SW480 (cell line): Measurements from ENCODE around the gene GPBAR1.
A peak's percentile ranks its signal among the peaks of the same experiment; 100 is the strongest.

Experiments used
- DNase-seq: peaks from one replicate; pipeline ENCODE4 v3.0.0-alpha.2; 2016; ENCODE audit warnings: low spot score

GPBAR1 gene, protein sequence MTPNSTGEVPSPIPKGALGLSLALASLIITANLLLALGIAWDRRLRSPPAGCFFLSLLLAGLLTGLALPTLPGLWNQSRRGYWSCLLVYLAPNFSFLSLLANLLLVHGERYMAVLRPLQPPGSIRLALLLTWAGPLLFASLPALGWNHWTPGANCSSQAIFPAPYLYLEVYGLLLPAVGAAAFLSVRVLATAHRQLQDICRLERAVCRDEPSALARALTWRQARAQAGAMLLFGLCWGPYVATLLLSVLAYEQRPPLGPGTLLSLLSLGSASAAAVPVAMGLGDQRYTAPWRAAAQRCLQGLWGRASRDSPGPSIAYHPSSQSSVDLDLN

DNA sequence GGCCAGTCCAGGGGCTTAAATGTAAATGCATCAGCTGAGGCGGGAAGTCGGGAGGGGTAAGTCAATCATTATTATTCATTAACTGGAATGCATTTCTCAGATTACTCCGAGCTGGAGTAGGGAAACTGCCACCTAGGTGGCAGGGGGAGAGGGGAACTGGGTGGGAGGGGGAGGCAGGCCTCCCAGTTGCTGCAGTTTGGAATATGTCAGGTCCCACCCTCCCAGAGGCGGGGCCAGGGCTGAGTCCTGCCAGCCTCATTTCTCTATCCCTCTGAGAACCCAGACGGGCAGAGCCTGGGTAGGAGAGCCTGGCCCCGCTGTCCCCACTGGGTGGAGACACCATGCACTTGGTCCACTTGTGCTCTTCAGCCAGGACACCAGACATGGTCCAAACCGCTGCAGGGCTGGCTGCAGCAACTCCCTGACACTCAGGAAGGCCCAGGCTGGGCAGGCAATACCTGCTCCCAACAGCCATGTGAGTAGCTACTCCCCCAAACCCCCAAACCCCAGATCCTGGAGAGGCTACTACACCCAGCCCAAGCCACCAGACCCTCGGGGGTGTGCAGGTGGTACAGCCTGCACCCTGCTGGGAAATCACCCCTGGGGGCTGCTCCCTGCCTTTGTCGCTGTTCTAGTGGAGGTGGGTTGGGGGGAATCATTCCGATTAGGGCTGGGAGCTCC lies at the start of gene GPBAR1:
Gene GPBAR1, plus strand, starts transcription at position 274 of the 681 bp plus-strand sequence. CDS start 1,710 bp downstream, outside the sequence.
- DNase-seq: no peak

DNA sequence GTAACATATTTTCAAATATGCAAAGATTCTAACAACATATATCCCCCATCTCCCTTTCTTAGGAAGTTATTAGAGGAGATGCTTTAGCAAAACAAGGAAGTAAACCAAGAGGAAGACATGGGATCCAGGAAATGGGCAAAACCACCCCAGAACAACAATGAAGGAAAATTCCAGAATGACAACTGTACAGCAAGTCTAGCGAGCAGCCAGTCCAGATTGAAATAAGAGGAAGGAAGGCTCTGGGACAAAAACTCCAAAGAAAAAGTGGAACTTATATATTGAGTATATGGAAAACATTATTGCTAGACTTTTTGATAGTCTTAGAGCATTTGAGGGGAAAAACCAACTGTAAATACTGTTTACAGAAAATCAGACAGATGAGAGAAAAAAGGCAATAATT lies 46.7 kb upstream of the GPBAR1 start:
- no peak for DNase-seq

DNA sequence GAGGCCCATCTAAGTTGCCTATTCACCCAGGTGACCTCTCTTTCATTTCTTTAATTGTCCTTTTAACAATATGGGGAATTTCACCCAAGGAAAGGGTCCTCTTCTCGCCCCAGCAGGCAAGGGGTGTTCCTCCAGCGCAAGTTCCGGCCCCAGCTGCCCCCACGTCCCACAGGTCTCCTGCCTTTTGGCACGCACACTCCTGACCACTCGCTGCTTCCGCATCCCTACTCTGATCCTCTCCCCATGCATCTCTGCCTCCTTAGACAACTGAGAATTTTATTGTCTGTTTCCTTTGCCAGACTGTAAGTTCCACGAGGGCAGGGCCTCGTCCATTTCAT lies 44.5 kb upstream of the GPBAR1 start:
- DNase-seq: no peak

DNA sequence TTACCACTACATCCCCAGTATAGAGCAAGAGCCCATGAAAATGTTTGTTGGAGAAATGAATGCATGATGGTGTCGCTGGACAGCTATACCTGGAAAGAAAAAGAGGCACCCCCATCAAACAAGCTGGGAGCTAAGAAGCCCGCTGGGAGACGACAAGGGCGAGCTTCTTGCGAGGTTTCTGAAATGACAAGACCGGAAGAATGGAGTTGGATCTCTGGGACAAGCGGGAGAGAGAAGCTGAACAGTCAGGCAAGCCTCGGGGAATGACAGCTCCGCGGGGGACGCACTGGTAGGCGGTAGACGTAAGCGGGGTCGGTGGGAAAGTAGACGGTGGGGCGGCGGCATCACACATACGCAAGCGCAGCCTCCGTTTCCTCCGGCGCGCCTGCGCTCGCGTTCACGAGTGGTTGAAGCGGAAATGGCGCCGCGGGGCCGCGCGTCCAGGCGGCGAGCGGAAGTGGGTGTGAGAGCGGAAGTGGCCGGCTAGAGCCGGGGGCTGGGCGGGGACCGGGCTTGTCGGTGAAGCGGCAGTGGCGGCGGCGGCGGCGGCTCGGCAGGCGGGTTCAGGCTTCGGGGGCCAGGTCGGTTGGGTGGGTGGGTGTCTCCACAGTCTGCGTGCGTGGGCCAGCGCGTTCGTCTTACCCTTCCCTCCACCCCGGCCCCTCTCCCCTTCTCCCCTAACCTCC lies 44.0 kb upstream of the GPBAR1 start, which contains the start of gene ARPC2:
Gene ARPC2, plus strand, starts transcription at position 516 of the 686 bp plus-strand sequence. CDS start 282 bp downstream, outside the sequence.
- peak; percentile 89 for DNase-seq

DNA sequence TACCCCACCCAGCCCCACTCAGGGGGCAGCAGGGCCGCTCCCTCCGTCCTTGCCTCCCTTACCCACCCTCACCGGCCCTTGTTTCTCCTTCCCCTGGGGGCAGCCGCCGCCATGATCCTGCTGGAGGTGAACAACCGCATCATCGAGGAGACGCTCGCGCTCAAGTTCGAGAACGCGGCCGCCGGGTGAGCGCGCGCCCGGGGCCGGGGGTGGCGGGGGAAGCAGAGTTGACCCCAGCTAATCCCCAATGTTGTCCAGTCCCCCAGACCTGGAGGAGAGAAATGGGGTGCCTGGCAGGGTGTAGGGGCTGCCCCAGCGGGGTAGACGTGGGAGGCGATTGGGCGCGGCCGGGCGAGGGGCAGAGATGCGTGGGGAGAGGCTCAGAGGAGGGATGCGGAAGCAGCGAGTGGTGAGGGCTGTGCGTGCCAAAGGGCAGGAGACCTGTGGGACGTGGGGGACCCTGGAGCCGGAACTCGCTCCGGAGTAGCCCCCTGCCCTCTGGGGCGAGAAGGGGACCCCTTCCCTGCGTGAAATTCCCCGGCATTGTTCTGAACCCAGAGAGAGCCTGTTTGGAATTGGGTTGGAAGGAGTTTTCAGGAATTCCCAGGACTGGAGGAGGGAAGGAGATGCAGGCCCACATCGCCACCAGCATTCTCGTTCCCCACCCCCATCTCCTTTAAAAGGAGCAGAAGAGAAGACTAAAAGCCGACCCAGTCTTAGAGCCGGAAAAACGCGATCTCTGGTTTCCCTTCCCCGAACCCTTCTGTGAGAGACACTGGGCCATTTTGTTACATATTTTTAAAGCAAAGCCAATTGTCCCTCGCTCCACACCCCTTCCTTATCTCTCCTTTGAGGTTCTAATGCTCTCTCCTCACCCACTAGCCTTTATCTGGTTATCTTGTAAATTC lies 43.2 kb upstream of the GPBAR1 start:
- peak; percentile 54 for DNase-seq

DNA sequence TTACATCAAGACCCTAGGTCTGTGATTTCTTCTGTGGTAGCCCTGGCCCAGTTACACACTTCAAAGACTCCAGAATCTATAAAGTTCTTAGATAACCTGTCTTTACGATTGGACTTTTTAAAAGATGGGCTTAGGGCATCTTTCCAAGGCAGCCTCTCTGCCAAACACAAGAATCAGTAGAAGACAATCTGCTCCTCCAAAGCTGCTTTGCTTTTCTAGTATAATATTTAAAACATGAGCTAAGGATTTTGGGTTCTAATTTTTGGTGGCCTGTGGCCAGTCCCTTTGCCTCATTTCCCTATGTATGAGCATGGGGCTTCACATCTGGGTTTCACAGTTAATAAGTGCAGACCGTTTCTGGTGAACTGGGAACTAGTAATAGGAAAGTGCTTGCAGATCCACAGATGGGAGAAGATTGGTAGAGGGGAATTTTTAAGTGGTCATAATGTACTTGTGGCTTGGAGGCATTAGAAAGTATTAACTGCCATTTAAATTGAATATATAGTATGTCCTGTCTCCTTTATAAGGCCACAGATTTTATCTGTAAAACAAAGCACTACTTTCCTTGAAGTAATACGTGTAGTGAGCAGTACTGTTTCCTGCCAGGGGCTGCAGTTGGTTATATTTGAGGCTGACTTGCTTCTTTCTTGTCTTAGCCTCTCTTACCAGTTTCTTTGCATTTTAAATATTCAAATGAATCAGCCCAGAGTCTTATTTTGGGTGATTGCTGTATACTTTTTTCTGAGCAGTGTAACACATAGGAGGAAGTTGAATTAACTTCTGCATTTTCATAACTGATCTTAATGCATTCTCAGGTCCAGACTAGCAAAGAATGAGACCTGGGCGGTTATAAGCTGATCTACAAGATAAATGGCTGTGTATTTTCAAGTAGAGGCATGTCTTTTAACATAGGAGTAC lies 42.3 kb upstream of the GPBAR1 start:
- DNase-seq: no peak

DNA sequence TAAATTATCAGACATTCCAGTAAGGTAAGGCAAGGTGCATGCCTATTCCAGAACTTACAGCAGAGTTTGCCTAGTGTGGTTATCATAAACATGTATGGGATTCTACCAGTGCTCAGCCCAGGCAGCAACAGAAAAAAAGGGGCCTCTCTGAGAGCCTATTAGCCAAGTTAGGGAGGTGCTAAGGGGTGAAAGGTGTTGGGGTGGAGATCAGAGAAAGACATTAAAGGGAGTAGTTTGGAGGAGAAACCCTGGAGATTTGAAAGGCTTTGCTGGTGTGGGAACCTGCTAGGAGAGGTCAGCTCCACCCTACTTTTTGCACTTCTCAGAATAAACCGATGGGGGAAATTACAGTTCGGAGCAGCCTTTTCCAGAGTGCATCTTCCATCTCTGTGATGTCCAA lies 40.9 kb upstream of the GPBAR1 start:
- no peak for DNase-seq

DNA sequence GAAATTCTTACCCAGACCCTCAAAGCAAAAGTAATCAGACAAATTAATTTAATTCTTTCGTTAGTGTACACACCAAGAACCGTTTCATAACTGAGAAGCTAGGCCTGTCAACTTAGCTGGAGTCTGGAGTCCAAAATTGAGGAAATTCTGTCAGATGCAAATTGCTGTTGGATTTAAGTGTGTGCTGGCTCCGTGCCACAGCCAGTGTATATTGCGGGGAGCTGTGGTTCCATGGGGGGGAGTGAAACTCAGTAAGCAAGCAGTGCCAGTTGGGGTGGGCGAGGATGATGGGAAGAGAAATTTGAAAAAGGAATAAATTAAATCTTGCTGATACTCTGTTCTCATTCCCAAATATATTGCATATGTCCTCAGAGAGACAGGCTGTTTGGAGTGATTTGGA lies 39.8 kb upstream of the GPBAR1 start:
- no peak for DNase-seq

DNA sequence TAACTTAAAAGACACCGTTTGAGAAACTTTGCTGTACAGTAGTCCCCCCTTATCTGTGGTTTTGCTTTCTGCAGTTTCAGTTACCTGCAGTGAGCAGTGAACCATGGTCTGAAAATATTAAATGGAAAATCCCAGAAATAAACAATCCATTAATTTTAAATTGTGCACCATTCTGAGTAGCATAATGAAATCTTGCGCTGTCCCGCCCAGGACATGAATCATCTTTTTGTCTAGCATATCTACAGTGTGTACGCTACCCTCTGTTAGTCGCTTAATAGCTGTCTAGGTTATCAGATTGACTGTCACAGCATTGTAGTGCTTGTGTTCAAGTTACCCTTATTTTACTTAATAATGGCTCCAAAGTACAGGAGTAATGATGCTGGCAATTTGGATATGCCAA lies 37.8 kb upstream of the GPBAR1 start:
- no peak for DNase-seq

DNA sequence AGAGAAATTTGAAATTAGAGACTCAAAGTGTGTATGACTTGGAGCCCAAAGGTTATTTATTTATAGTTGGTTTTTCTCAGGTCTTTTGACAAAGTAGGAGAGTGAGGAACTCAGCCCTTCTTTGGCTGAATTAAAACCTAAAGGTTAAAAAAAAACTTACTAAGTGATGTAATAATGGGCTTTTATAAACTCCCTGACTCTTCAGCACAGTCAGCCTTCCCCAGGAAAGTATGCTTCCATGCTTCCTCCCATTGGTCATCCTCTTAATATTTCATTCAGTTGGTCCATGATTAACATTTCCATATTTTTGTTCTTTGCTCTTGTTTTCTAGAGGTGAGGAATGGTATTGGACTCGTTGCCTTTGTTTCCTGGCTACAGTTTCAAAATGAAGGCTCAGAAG lies 36.6 kb upstream of the GPBAR1 start:
- no peak for DNase-seq

DNA sequence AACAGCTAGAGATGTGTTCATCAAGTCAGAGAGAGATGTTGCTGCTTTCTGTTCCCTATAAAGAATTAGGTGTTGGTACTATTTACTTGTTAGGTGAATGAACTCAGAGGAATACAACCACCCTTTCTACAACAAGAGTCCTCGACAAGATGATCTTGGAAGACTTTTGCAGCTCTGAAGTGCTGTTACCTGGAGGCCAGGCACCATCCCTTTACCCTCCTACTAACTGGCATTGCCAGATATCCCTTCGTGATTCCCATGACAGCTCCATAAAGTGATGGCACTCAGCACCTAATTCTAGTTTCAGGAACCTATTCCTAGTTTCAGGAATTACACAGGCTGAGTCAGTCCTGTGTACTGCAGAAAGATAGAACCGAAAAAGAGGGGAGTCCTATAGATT lies 33.9 kb upstream of the GPBAR1 start:
- no peak for DNase-seq

DNA sequence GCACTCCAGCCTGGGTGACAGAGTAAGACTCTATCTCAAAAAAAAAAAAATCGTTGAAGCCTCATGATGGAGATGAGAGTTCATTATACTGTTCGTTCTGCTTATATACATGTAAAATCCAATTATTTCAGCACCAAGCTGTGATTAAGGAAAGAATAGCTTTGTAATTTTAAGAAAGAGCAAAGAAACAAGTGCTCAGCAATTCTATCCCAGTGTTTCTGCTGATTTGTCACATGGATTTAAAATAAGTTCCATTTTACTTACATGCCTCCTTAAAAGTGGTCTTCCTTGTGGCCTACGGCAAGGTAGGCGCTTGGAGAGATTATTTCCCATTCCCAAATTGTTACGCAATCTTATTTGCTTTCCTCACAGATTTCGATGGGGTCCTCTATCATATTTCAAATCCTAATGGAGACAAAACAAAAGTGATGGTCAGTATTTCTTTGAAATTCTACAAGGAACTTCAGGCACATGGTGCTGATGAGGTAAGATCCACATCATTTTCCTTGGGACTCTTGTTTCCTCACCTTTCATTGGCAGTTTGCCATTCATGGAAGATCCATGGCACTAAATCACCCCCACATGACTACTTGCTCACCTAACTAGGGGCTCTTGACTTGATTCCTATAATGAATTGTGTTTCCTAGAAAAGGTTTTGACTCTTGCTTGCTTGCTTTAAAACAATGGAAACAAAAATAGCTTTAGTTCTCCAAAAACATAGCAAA lies 32.3 kb upstream of the GPBAR1 start:
- DNase-seq: no peak

DNA sequence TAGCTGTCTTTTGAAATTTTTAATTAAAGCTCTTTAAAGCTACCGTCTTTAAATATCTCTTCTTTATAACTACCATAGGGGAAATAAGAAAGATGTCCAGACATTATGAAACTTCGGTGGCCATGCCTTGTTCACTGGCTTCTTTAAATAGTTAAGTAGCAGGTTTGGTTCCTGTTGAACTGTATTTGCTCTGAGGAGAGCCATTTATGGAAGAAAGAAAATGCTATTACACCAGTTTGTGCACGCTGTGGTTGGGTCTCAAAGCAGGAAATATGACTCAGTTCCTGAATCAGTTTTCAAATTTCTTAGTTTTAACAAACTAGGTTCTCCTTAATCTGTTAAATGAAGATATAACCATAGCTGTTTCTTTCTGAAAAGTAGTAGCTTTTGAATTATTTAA lies 31.6 kb upstream of the GPBAR1 start:
- peak; percentile 5 for DNase-seq

DNA sequence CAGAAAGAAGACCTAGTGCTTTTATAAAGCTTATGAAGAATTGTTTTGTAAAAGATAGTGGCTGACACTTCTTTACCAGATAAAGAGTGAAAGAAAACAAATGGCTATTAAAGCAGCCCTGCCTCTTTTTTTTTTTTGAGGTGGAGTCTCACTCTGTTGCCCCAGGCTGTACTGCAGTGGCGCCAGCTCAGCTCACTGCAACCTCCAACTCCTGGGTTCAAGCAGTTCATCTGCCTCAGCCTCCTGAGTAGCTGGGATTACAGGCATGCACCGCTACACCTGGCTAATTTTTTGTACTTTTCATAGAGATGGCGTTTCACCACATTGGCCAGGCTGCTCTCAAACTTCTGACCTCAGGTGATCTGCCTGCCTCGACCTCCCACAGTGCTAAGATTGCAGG lies 31.0 kb upstream of the GPBAR1 start:
- no peak for DNase-seq

DNA sequence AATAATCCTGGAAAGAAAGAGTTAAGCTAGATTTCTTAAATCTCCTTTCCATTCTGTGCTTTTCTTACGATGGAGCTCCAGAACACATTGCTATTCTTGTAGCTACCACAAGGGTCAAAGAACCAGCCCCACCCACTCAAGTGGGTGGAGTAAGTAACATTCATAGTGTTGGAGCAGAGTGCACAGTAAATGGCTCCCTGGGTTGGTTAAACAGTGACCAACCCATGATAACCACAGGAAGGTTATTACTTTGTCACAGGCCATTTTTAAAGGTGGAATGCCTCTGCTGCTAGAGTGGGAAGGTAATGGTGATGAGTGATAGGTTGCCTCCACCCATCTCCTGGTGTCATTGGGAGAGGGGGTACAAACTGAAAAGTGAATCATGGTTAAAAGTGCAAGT lies 29.9 kb upstream of the GPBAR1 start:
- DNase-seq: peak; percentile 36

DNA sequence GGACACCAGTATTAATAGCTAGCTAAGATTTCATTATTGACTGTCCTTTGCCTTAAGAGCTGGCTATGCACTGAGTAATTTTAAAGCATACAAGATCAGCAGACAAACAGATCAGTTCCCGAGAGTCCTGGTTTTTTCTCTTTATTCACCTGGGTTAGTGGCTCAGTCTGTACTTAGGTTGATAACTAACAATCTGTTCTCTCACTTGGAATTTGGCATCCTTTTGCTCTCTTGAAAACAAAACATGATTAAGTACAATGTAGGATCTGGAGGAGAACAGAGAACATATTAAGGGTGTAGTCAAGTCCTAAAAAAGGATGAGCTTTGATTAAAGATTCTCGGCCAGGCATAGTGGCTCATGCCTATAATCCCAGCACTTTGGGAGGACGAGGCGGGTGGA lies 27.3 kb upstream of the GPBAR1 start:
- DNase-seq: no peak

DNA sequence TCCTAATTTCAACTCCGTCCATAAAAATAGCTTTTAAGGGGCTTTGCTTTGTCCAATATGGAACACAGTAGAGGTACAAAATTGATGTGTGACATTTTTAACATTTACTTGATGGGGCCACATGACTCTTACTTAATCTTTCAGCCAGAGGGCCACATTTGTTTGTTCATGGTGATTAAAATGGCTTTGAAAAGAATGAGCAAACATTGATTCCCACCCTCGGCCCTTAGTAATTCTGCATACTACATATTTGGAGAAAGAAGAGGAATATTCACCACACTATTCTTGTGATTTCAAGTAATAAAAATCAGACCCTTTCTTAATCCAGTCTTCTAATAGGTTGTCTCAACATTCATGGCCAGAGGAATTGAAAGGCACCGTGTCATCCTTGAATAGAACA lies 26.3 kb upstream of the GPBAR1 start:
- no peak for DNase-seq

DNA sequence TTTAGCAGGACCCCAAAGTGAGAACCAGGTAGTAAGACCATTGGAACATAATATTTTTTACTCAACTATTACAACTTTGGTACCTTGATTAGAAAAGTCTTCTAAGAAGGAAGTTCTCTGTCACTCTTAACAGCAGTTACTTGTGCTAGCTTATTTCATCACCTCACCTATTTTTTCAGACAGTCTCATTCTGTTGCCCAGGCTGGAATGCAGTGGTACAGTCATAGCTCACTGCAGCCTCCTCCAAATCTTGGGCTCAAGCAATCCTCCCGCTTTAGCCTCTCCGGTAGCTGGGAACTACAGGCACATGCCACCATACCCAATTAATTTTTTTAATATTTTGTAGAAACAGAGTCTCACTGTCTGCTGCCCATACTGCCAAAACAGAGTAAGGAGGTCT lies 25.8 kb upstream of the GPBAR1 start:
- DNase-seq: no peak

DNA sequence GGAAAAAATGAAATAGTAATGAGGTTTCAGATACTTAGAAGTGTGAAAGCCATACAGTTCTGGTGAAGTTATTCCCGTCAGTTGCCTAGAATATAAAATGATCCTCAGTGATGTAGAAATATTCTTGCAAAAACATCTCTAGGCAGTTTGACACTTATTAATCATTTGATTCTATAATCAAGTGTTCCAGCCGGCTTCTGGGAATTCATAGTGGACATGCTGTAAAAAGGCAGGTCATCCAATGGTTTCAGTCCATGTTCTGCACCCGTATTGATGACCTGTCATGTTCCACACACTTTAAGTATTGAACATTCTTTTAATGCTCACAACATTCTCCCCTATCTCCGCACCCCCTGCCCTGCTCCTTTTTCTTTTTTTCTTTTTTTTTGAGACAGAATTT lies 24.0 kb upstream of the GPBAR1 start:
- no peak for DNase-seq

DNA sequence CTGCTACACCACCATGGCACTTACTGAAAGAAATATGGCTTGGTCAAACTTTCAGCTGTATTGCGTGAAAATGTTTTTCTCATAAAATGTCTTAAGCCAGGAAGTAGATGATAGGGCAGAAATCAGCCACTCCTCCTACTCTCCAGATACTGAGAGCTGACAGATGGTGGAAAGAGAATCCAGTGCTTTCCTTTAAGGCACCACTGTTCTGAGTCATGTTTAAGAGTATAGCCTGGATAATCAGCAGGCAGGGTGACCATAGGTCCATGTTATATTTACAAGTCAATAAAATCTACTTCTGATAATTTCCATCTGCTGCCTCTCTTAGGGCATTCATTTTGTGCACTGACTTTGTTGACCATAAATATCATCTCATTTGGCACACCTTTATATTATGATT lies 21.9 kb upstream of the GPBAR1 start:
- no peak for DNase-seq
